D721Med (cell line): ENCODE data around the gene LCAT.
A peak's percentile ranks its signal among the peaks of the same experiment; 100 is the strongest.
"Not testable (repeated sequence)": the region's sequence is repeated elsewhere in the genome, so short reads cannot be mapped to it uniquely, and the experiment has no call there.

ENCODE experiments used
- DNase-seq: peaks from one replicate; pipeline ENCODE4 v3.0.0; 2011; ENCODE audit warnings: low spot score; ENCODE audit not compliant: insufficient read length
- FAIRE-seq: peaks from 2 replicates; lab custom pipeline; 2011; peaks lifted over from hg19 to GRCh38; lab: Jason Lieb, UNC
- TF ChIP-seq, protein P1 (sequence below): IDR thresholded peaks from 2 replicates; pipeline ENCODE4 v1.5.1; 2012; ENCODE audit warnings: mild to moderate bottlenecking, control low read depth; ENCODE audit not compliant: insufficient read depth; ENCODE audit errors: missing control alignments

Gene LCAT

GRCh38 chr16:67922740-67923139 lies 21.2 kb downstream of the LCAT start:
- FAIRE-seq (no peak), DNase-seq (no peak)
- TF ChIP-seq, protein P1, sequence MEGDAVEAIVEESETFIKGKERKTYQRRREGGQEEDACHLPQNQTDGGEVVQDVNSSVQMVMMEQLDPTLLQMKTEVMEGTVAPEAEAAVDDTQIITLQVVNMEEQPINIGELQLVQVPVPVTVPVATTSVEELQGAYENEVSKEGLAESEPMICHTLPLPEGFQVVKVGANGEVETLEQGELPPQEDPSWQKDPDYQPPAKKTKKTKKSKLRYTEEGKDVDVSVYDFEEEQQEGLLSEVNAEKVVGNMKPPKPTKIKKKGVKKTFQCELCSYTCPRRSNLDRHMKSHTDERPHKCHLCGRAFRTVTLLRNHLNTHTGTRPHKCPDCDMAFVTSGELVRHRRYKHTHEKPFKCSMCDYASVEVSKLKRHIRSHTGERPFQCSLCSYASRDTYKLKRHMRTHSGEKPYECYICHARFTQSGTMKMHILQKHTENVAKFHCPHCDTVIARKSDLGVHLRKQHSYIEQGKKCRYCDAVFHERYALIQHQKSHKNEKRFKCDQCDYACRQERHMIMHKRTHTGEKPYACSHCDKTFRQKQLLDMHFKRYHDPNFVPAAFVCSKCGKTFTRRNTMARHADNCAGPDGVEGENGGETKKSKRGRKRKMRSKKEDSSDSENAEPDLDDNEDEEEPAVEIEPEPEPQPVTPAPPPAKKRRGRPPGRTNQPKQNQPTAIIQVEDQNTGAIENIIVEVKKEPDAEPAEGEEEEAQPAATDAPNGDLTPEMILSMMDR = no peak

DNA sequence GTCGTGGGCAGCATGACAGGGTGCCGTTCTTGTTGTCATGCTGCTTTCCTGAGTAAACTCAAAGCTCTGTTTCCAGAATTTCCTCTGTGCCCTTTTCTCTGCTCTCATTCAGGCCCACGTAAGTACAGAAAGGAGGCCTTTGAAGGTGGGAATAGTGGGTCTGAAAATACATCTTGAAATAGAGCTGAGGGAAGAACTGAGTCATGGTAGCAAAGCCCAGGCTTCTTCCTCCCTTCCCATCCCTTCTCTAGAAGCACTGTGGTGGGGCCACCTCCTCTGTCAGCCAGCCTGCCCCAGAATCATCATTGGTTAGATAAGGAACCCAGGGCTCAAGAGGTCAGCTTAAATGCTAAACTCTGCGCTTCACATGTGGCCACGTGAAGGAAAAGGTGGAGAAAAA lies 21.7 kb downstream of the LCAT start:
- FAIRE-seq (no peak), DNase-seq (no peak)
- TF ChIP-seq, protein P1 = no peak

DNA sequence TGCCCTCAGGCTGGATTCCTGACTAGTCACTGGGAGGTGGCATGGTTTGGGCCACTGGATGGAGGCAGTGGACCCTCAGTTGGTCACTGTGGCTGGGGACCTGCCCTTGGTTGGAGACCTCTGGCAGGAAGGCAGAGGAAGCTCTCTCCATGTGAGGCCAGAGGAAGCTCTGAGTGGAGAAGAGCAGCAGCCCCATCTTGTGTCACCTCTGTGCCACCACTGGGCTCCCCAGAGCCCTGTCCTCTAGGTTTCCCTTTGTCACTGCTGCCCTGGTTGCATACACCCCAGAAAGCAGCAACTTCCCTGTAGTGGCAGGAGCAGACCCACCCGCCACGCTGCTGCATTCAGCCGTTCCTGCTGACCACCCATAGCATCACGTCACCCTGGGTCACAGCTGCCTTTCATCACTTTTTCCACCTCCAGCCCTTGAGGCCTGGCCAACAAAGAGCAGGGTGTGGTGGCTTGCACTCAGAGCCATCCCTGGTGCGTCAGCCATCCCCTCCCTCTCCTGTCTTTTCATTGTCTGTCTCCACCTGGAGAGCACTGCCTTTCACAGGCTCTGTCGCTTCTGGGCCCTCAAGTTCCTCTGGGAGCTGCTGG lies 24.2 kb downstream of the LCAT start:
- TF ChIP-seq, protein P1 = peak; percentile 6
- FAIRE-seq = no peak
- DNase-seq = no peak

DNA sequence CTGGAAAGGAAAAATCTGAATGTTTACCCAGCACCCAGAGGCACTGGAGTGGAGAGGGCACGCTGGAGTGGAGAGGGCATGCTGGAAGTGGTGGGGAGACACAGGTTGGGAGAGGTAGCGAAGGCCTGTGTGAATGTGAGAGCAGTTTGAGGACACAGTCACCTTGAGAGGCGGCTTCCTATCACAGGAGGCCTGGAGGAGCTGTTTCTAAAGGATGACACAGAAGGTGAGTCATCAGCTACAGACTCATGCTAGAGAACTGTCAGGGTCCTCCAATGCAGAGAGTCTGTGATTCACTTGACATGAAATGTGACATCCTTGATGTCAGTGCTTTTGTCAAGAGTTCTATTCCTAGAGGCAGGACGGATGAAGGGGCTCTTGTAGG lies 26.1 kb downstream of the LCAT start:
- TF ChIP-seq, protein P1 = no peak
- FAIRE-seq (no peak), DNase-seq (no peak)

- TF ChIP-seq, protein P1 = no peak
- no peak for FAIRE-seq
- DNase-seq = no peak
These were observed 26.6 kb downstream of the LCAT start for GRCh38 chr16:67917140-67917851.

- no peak for DNase-seq
- FAIRE-seq = no peak
- TF ChIP-seq, protein P1 = no peak
These were observed 27.8 kb downstream of the LCAT start for GRCh38 chr16:67915831-67916723.

GRCh38 chr16:67915496-67915769 lies 28.5 kb downstream of the LCAT start:
- DNase-seq, FAIRE-seq: not testable (repeated sequence)
